Left ventricle myocardium inferior (tissue), 1 donor: Measurements from ENCODE around the gene TCP1. TPM values are rescaled to one million over a fixed set of nuclear protein-coding genes. Genes with fewer than 3 reads are reported as not detected.
"Not testable (repeated sequence)": the region's sequence is repeated elsewhere in the genome, so short reads cannot be mapped to it uniquely, and the experiment has no call there.

Source experiments
- DNase-seq: peaks from one replicate; pipeline ENCODE4 v3.0.0-alpha.2; 2020
- H3K27ac ChIP-seq: fragments of 200-600 bp; replicated peaks from 2 replicates; pipeline ENCODE4 v1.8.0; 2021
- H3K27me3 ChIP-seq: fragments of 200-600 bp; 2 replicates; pipeline ENCODE4 v1.8.0; 2021; ENCODE audit warnings: low read depth
- H3K36me3 ChIP-seq: fragments of 200-600 bp; 2 replicates; pipeline ENCODE4 v1.8.0; 2021
- H3K4me1 ChIP-seq: fragments of 200-600 bp; 2 replicates; pipeline ENCODE4 v1.8.0; 2021
- H3K4me3 ChIP-seq: fragments of 200-600 bp; 2 replicates; pipeline ENCODE4 v1.8.0; 2021; ENCODE audit warnings: mild to moderate bottlenecking, moderate library complexity
- H3K9me3 ChIP-seq: fragments of 200-600 bp; replicated peaks from 2 replicates; pipeline ENCODE4 v1.8.0; 2021
- CTCF ChIP-seq: fragments of 200-600 bp; IDR thresholded peaks from 2 replicates; pipeline ENCODE4 v1.8.0; 2021; ENCODE audit warnings: antibody characterized with exemption, mild to moderate bottlenecking, borderline replicate concordance
- intact Hi-C: fragments of 100-400 bp; cut with micrococcal nuclease; formaldehyde crosslinking; loops from one replicate; pipeline ENCODE4 v1.11.0; 2022
- total RNA-seq: library from RNA; stranded (reverse); fragmentation: NEBNext Ultra II Directional; extraction: Animal tissue kit (Norgen Biotek cat#: 25700); gene quantifications from one replicate; pipeline ENCODE4 v1.2.1, GENCODE V29; 2021
- donor health status: DM: no; HTN: yes; CAD: no; lungs with severe emphysema.

Gene TCP1
- total RNA-seq, 1 donor from 2014 or later = 136 TPM

GRCh38 chr6:159828074-159828473 lies 38.7 kb upstream of the TCP1 start:
- H3K4me1 ChIP-seq = peaks cover 6% of the 10 kb centered on the region
- no peak overlapping the region for H3K27ac ChIP-seq
- no peaks in the 10 kb centered on the region for H3K9me3 ChIP-seq
- DNase-seq = no peak
- no peak for TF ChIP-seq CTCF
- no peaks in the 10 kb centered on the region for H3K36me3 ChIP-seq
- H3K4me3 ChIP-seq = no peak overlapping the region
- intact Hi-C loops = no loop called here
- H3K27me3 ChIP-seq = peaks cover 14% of the 10 kb centered on the region

GRCh38 chr6:159826968-159827647 lies 37.7 kb upstream of the TCP1 start:
- Histone ChIP-seq H3K9me3 (no peaks in the 10 kb centered on the region), H3K36me3 (no peaks in the 10 kb centered on the region), H3K27me3 (peaks cover 14% of the 10 kb centered on the region), H3K4me1 (peaks cover 6% of the 10 kb centered on the region), H3K27ac (no peak overlapping the region), H3K4me3 (no peak overlapping the region)
- TF ChIP-seq CTCF = no peak
- DNase-seq = no peak
- intact Hi-C loops = no loop called here

GRCh38 chr6:159826004-159826403 lies 36.6 kb upstream of the TCP1 start:
- Histone ChIP-seq H3K27ac (no peak overlapping the region), H3K27me3 (peaks cover 14% of the 10 kb centered on the region), H3K4me3 (no peak overlapping the region), H3K9me3 (no peaks in the 10 kb centered on the region), H3K36me3 (no peaks in the 10 kb centered on the region), H3K4me1 (no peaks in the 10 kb centered on the region)
- DNase-seq = no peak
- no peak for TF ChIP-seq CTCF
- intact Hi-C loops = no loop called here

GRCh38 chr6:159824690-159825089 lies 35.3 kb upstream of the TCP1 start:
- H3K27ac ChIP-seq, H3K36me3 ChIP-seq, intact Hi-C loops, H3K4me3 ChIP-seq, H3K9me3 ChIP-seq, H3K4me1 ChIP-seq, DNase-seq: not testable (repeated sequence)
- H3K27me3 ChIP-seq = peaks cover 13% of the 10 kb centered on the region

GRCh38 chr6:159823953-159824352 lies 34.6 kb upstream of the TCP1 start:
- TF ChIP-seq CTCF = no peak
- intact Hi-C loops = no loop called here
- H3K4me1 ChIP-seq = no peaks in the 10 kb centered on the region
- H3K4me3 ChIP-seq = no peak overlapping the region
- H3K27me3 ChIP-seq = peaks cover 7% of the 10 kb centered on the region
- no peak overlapping the region for H3K27ac ChIP-seq
- no peaks in the 10 kb centered on the region for H3K36me3 ChIP-seq
- DNase-seq = no peak
- H3K9me3 ChIP-seq = no peaks in the 10 kb centered on the region

GRCh38 chr6:159821726-159822125 lies 32.3 kb upstream of the TCP1 start:
- TF ChIP-seq CTCF = no peak
- intact Hi-C loops = no loop called here
- Histone ChIP-seq H3K4me1 (no peaks in the 10 kb centered on the region), H3K4me3 (no peak overlapping the region), H3K27ac (no peak overlapping the region), H3K27me3 (peaks cover 7% of the 10 kb centered on the region), H3K9me3 (no peaks in the 10 kb centered on the region), H3K36me3 (no peaks in the 10 kb centered on the region)
- DNase-seq = no peak
